ENCODE measurements around the gene MIER2. TPM values are rescaled to one million over a fixed set of nuclear protein-coding genes. Genes with fewer than 3 reads are reported as not detected.

The MIER2 gene
- total and polyA plus RNA-seq, 10 of the 15 experiments (the other 5 are each of a cell fraction or from before 2014, with no cell fraction given): 0.48 to 23.6 (median 12.1) TPM

- TF ChIP-seq NFYB (IDR thresholded peaks at IDR 0.05; ENCODE audit: insufficient read depth, low read depth, low read length): no peak
- no peak for TF ChIP-seq NKRF (conservative IDR thresholded peaks at IDR 0.05)
- no peak for TF ChIP-seq ETV6 (conservative IDR thresholded peaks at IDR 0.05 in 1 of 2, IDR thresholded peaks at IDR 0.05 in 1 of 2; ENCODE audit: borderline replicate concordance in 1 of 2, low read depth in 1 of 2)
- TF ChIP-seq JUNB (IDR thresholded peaks at IDR 0.05): no peak
- no peak for TF ChIP-seq CREM (IDR thresholded peaks at IDR 0.05; ENCODE audit: low read depth)
- no peak for TF ChIP-seq ZNF217 (IDR thresholded peaks at IDR 0.05)
- no peak for TF ChIP-seq MYC (IDR thresholded peaks at IDR 0.05; ENCODE audit: insufficient read depth, insufficient read length, insufficient replicate concordance, low read length, severe bottlenecking)
- no peak for TF ChIP-seq ATF2 (IDR thresholded peaks at IDR 0.05; ENCODE audit: low read length)
- TF ChIP-seq LARP7 (IDR thresholded peaks at IDR 0.05): no peak
- no peak for TF ChIP-seq HDGF (IDR thresholded peaks at IDR 0.05)
Measured at GRCh38 chr19:390386-391206, 46.0 kb upstream of the MIER2 start (continued).

Data from GM12878 (cell line).